ENCODE results near the gene XK.

DNA sequence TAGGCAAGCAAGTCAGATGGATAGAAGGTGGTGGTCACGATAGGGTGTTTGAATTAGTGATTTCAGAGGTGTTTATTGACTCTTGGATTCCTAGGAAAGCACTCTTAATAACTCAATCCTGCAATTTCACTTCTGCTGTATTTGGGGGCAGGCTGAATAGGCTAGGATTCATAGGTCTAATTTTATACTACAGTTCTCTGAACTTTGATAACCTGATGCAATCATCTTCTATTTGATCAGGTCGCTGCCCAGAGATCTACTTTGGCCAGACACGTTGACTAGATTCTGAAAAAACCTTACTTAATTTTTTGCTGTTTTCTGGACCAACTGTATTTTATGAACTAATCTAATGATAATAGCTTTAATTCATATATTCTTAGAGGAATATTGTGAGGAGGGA is 26.4 kb downstream of the XK start:
- TF ChIP-seq, protein P1, sequence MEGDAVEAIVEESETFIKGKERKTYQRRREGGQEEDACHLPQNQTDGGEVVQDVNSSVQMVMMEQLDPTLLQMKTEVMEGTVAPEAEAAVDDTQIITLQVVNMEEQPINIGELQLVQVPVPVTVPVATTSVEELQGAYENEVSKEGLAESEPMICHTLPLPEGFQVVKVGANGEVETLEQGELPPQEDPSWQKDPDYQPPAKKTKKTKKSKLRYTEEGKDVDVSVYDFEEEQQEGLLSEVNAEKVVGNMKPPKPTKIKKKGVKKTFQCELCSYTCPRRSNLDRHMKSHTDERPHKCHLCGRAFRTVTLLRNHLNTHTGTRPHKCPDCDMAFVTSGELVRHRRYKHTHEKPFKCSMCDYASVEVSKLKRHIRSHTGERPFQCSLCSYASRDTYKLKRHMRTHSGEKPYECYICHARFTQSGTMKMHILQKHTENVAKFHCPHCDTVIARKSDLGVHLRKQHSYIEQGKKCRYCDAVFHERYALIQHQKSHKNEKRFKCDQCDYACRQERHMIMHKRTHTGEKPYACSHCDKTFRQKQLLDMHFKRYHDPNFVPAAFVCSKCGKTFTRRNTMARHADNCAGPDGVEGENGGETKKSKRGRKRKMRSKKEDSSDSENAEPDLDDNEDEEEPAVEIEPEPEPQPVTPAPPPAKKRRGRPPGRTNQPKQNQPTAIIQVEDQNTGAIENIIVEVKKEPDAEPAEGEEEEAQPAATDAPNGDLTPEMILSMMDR (conservative IDR thresholded peaks at IDR 0.05 in 1 of 2, IDR thresholded peaks at IDR 0.05 in 1 of 2; ENCODE audit: extremely low read depth in 1 of 2, insufficient read depth in 1 of 2, low read depth in 1 of 2, low read length in 2 of 2) = no peak
- TF ChIP-seq EZH2 (IDR thresholded peaks at IDR 0.05; ENCODE audit: borderline replicate concordance, low read length) = no peak

Data from mammary epithelial cell (primary cell).